ENCODE data around the gene CLSTN1. TPM values are rescaled to one million over a fixed set of nuclear protein-coding genes. Genes with fewer than 3 reads are reported as not detected.

The CLSTN1 gene
- total RNA-seq, 1 experiment from 2014 or later = 100 TPM

GRCh38 chr1:9732123-9732971, 91.4 kb downstream of the CLSTN1 start:
- Histone ChIP-seq H3K14ac (ENCODE audit: insufficient read depth, low read length) (no peak overlapping the region), H2BK12ac (ENCODE audit: insufficient read length, low read depth, low read length) (no peak overlapping the region), H3K9ac (ENCODE audit: extremely low read depth, insufficient read length, low read length) (no peak overlapping the region), H3K79me1 (ENCODE audit: insufficient read depth, low read depth, low read length, poor library complexity, severe bottlenecking) (no peaks in the 10 kb centered on the region), H4K5ac (ENCODE audit: insufficient read length, low read depth, low read length) (no peak overlapping the region), H4K91ac (ENCODE audit: insufficient read length, low read depth, low read length) (no peak overlapping the region), H2BK20ac (ENCODE audit: low read depth, low read length, poor library complexity, severe bottlenecking) (no peak overlapping the region), H2AK5ac (ENCODE audit: insufficient read length, low read length) (no peak overlapping the region), H2AFZ (ENCODE audit: low read length) (no peak overlapping the region), H3K79me2 (ENCODE audit: insufficient read depth, low read length) (no peaks in the 10 kb centered on the region), H2BK5ac (ENCODE audit: insufficient read length, low read length) (no peak overlapping the region), H3K27ac (ENCODE audit: insufficient read length, low read depth, low read length) (no peak overlapping the region), H3T11ph (ENCODE audit: low read length) (no peak overlapping the region), H2BK120ac (ENCODE audit: low read depth, low read length, poor library complexity, severe bottlenecking) (no peak overlapping the region), H3K18ac (ENCODE audit: insufficient read length, low read depth, low read length) (no peak overlapping the region), H3K4me2 (ENCODE audit: insufficient read depth, insufficient read length, low read length) (no peak overlapping the region), H3K23ac (ENCODE audit: insufficient read length, low read depth, low read length) (no peak overlapping the region), H4K8ac (replicated peaks; ENCODE audit: insufficient read length, low read depth, low read length) (no peak overlapping the region), H3K9me3 (ENCODE audit: control insufficient read depth, low read depth, low read length) (peaks cover 5% of the 10 kb centered on the region), H3K23me2 (ENCODE audit: insufficient read length, low read depth, low read length, poor library complexity, severe bottlenecking) (no peaks in the 10 kb centered on the region), H3K4ac (ENCODE audit: low read depth, low read length) (no peak overlapping the region), H3K56ac (ENCODE audit: insufficient read length, low read depth, low read length) (no peak overlapping the region), H3K27me3 (ENCODE audit: insufficient read depth, low read length) (no peaks in the 10 kb centered on the region), H3K4me1 (ENCODE audit: insufficient read depth, low read length) (no peaks in the 10 kb centered on the region), H4K20me1 (ENCODE audit: control insufficient read depth, insufficient read depth, insufficient read length) (no peaks in the 10 kb centered on the region), H2BK15ac (ENCODE audit: low read depth, low read length) (no peak overlapping the region)
- Mint-ChIP-seq H3K27ac (no peak overlapping the region), H3K27me3 (ENCODE audit: low read depth) (peaks cover 2% of the 10 kb centered on the region; the same call in 1 of the 2 replicates), H3K36me3 (ENCODE audit: insufficient read depth in 1 of 3, low read depth in 3 of 3) (peaks cover 63 to 95% (median 90%) of the 10 kb centered on the region in 3 experiments), H3K4me1 (no peaks in the 10 kb centered on the region), H3K9me3 (no peaks in the 10 kb centered on the region), H3K4me3 (no peak overlapping the region; a peak in 1 of 5 replicates)
- WGBS (ENCODE audit: extremely low coverage, insufficient read length, low lambda C conversion rate) = no CpG with 5 or more reads among the region's 18 CpGs
- TF ChIP-seq, protein P1, sequence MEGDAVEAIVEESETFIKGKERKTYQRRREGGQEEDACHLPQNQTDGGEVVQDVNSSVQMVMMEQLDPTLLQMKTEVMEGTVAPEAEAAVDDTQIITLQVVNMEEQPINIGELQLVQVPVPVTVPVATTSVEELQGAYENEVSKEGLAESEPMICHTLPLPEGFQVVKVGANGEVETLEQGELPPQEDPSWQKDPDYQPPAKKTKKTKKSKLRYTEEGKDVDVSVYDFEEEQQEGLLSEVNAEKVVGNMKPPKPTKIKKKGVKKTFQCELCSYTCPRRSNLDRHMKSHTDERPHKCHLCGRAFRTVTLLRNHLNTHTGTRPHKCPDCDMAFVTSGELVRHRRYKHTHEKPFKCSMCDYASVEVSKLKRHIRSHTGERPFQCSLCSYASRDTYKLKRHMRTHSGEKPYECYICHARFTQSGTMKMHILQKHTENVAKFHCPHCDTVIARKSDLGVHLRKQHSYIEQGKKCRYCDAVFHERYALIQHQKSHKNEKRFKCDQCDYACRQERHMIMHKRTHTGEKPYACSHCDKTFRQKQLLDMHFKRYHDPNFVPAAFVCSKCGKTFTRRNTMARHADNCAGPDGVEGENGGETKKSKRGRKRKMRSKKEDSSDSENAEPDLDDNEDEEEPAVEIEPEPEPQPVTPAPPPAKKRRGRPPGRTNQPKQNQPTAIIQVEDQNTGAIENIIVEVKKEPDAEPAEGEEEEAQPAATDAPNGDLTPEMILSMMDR (conservative IDR thresholded peaks at IDR 0.05) = no peak
- no peak for DNase-seq
